ENCODE data around the gene NLN.
"Not testable (repeated sequence)": the region's sequence is repeated elsewhere in the genome, so short reads cannot be mapped to it uniquely, and the experiment has no call there.

Gene NLN

GRCh38 chr5:65749221-65749844 lies 27.3 kb downstream of the NLN start:
- Mint-ChIP-seq H3K9me3 (peaks cover 4% of the 10 kb centered on the region), H3K27me3 (no peaks in the 10 kb centered on the region), H3K36me3 (ENCODE audit: low read depth) (no peaks in the 10 kb centered on the region), H3K4me1 (no peaks in the 10 kb centered on the region), H3K27ac (no peak overlapping the region), H3K4me3 (no peak overlapping the region)
- DNase-seq: no peak
- no peak for ATAC-seq

GRCh38 chr5:65749956-65750355 lies 28.0 kb downstream of the NLN start:
- ATAC-seq (no peak), DNase-seq (no peak)
- Mint-ChIP-seq H3K27me3 (no peaks in the 10 kb centered on the region), H3K27ac (no peak overlapping the region), H3K9me3 (peaks cover 4% of the 10 kb centered on the region), H3K36me3 (ENCODE audit: low read depth) (no peaks in the 10 kb centered on the region), H3K4me3 (no peak overlapping the region), H3K4me1 (no peaks in the 10 kb centered on the region)

GRCh38 chr5:65750938-65751337 lies 28.9 kb downstream of the NLN start:
- DNase-seq (no peak), ATAC-seq (no peak)
- no peaks in the 10 kb centered on the region for H3K4me1 Mint-ChIP-seq
- H3K4me3 Mint-ChIP-seq: no peak overlapping the region
- no peaks in the 10 kb centered on the region for H3K36me3 Mint-ChIP-seq (ENCODE audit: low read depth)
- H3K27me3 Mint-ChIP-seq: no peaks in the 10 kb centered on the region
- H3K27ac Mint-ChIP-seq: no peak overlapping the region
- peaks cover 4% of the 10 kb centered on the region for H3K9me3 Mint-ChIP-seq

GRCh38 chr5:65753189-65753588 lies 31.2 kb downstream of the NLN start:
- ATAC-seq: no peak
- no peak for DNase-seq
- Mint-ChIP-seq H3K36me3 (ENCODE audit: low read depth) (no peaks in the 10 kb centered on the region), H3K4me3 (no peak overlapping the region), H3K9me3 (peaks cover 1% of the 10 kb centered on the region), H3K27ac (no peak overlapping the region), H3K4me1 (no peaks in the 10 kb centered on the region), H3K27me3 (no peaks in the 10 kb centered on the region)

- DNase-seq: no peak
- Mint-ChIP-seq H3K9me3 (no peaks in the 10 kb centered on the region), H3K4me3 (no peak overlapping the region), H3K27me3 (no peaks in the 10 kb centered on the region), H3K4me1 (peaks cover 3% of the 10 kb centered on the region), H3K27ac (no peak overlapping the region), H3K36me3 (ENCODE audit: low read depth) (peaks cover 10% of the 10 kb centered on the region)
- ATAC-seq: no peak
These were observed 36.6 kb downstream of the NLN start for GRCh38 chr5:65758546-65759144.

GRCh38 chr5:65760504-65761275 lies 38.7 kb downstream of the NLN start:
- ATAC-seq (no peak), DNase-seq (peak; percentile 14)
- H3K27me3 Mint-ChIP-seq: no peaks in the 10 kb centered on the region
- peak overlapping the region; percentile 17 for H3K27ac Mint-ChIP-seq
- H3K4me3 Mint-ChIP-seq: no peak overlapping the region
- peaks cover 3% of the 10 kb centered on the region for H3K4me1 Mint-ChIP-seq
- peaks cover 13% of the 10 kb centered on the region for H3K36me3 Mint-ChIP-seq (ENCODE audit: low read depth)
- no peaks in the 10 kb centered on the region for H3K9me3 Mint-ChIP-seq

- H3K4me1 Mint-ChIP-seq: peaks cover 10% of the 10 kb centered on the region
- peaks cover 26% of the 10 kb centered on the region for H3K36me3 Mint-ChIP-seq (ENCODE audit: low read depth)
- H3K4me3 Mint-ChIP-seq: no peak overlapping the region
- no peak for ATAC-seq
- no peak for DNase-seq
- H3K9me3 Mint-ChIP-seq: peaks cover 9% of the 10 kb centered on the region
- no peaks in the 10 kb centered on the region for H3K27me3 Mint-ChIP-seq
- no peak overlapping the region for H3K27ac Mint-ChIP-seq
These were observed 40.2 kb downstream of the NLN start for GRCh38 chr5:65762234-65762633.

- H3K36me3 Mint-ChIP-seq (ENCODE audit: low read depth): peaks cover 34% of the 10 kb centered on the region
- H3K9me3 Mint-ChIP-seq: peaks cover 9% of the 10 kb centered on the region
- ATAC-seq (no peak), DNase-seq (no peak)
- no peak overlapping the region for H3K4me3 Mint-ChIP-seq
- no peaks in the 10 kb centered on the region for H3K27me3 Mint-ChIP-seq
- H3K27ac Mint-ChIP-seq: no peak overlapping the region
- peaks cover 14% of the 10 kb centered on the region for H3K4me1 Mint-ChIP-seq
These were observed 43.6 kb downstream of the NLN start for GRCh38 chr5:65765582-65765981.

GRCh38 chr5:65766175-65766574 lies 44.2 kb downstream of the NLN start:
- H3K36me3 Mint-ChIP-seq (ENCODE audit: low read depth): peaks cover 34% of the 10 kb centered on the region
- H3K4me1 Mint-ChIP-seq: peaks cover 12% of the 10 kb centered on the region
- no peak for DNase-seq
- H3K4me3 Mint-ChIP-seq: no peak overlapping the region
- H3K27me3 Mint-ChIP-seq: no peaks in the 10 kb centered on the region
- peaks cover 9% of the 10 kb centered on the region for H3K9me3 Mint-ChIP-seq
- no peak overlapping the region for H3K27ac Mint-ChIP-seq
- peak; percentile 70 for ATAC-seq

GRCh38 chr5:65766781-65767180 lies 44.8 kb downstream of the NLN start:
- H3K4me3 Mint-ChIP-seq: no peak overlapping the region
- H3K27me3 Mint-ChIP-seq: no peaks in the 10 kb centered on the region
- H3K27ac Mint-ChIP-seq: no peak overlapping the region
- ATAC-seq (no peak), DNase-seq (no peak)
- peaks cover 9% of the 10 kb centered on the region for H3K9me3 Mint-ChIP-seq
- H3K36me3 Mint-ChIP-seq (ENCODE audit: low read depth): peaks cover 34% of the 10 kb centered on the region
- peaks cover 12% of the 10 kb centered on the region for H3K4me1 Mint-ChIP-seq

- DNase-seq (no peak), ATAC-seq (no peak)
- H3K4me1 Mint-ChIP-seq: peaks cover 12% of the 10 kb centered on the region
- no peaks in the 10 kb centered on the region for H3K27me3 Mint-ChIP-seq
- no peak overlapping the region for H3K27ac Mint-ChIP-seq
- peaks cover 9% of the 10 kb centered on the region for H3K9me3 Mint-ChIP-seq
- peaks cover 34% of the 10 kb centered on the region for H3K36me3 Mint-ChIP-seq (ENCODE audit: low read depth)
- no peak overlapping the region for H3K4me3 Mint-ChIP-seq
These were observed 45.6 kb downstream of the NLN start for GRCh38 chr5:65767565-65767964.

GRCh38 chr5:65768723-65769346 lies 46.8 kb downstream of the NLN start:
- Mint-ChIP-seq H3K27ac (no peak overlapping the region), H3K27me3 (no peaks in the 10 kb centered on the region), H3K4me3 (no peak overlapping the region), H3K9me3 (peaks cover 9% of the 10 kb centered on the region), H3K36me3 (ENCODE audit: low read depth) (peaks cover 25% of the 10 kb centered on the region), H3K4me1 (peaks cover 12% of the 10 kb centered on the region)
- DNase-seq: no peak
- ATAC-seq: no peak

GRCh38 chr5:65769539-65769938 lies 47.5 kb downstream of the NLN start:
- H3K27me3 Mint-ChIP-seq: no peaks in the 10 kb centered on the region
- ATAC-seq (peak; percentile 55), DNase-seq (no peak)
- peaks cover 9% of the 10 kb centered on the region for H3K9me3 Mint-ChIP-seq
- no peak overlapping the region for H3K27ac Mint-ChIP-seq
- H3K36me3 Mint-ChIP-seq (ENCODE audit: low read depth): peaks cover 23% of the 10 kb centered on the region
- H3K4me1 Mint-ChIP-seq: peaks cover 19% of the 10 kb centered on the region
- H3K4me3 Mint-ChIP-seq: no peak overlapping the region

GRCh38 chr5:65771266-65771665 lies 49.3 kb downstream of the NLN start:
- H3K27ac Mint-ChIP-seq: no peak overlapping the region
- H3K4me3 Mint-ChIP-seq: no peak overlapping the region
- H3K36me3 Mint-ChIP-seq (ENCODE audit: low read depth): peaks cover 18% of the 10 kb centered on the region
- ATAC-seq (no peak), DNase-seq (no peak)
- peaks cover 5% of the 10 kb centered on the region for H3K9me3 Mint-ChIP-seq
- no peaks in the 10 kb centered on the region for H3K27me3 Mint-ChIP-seq
- H3K4me1 Mint-ChIP-seq: peaks cover 21% of the 10 kb centered on the region

GRCh38 chr5:65772963-65773362 lies 51.0 kb downstream of the NLN start:
- not testable (repeated sequence) for H3K4me3 Mint-ChIP-seq; H3K36me3 Mint-ChIP-seq (ENCODE audit: low read depth); DNase-seq; H3K27ac Mint-ChIP-seq; ATAC-seq; H3K27me3 Mint-ChIP-seq; H3K9me3 Mint-ChIP-seq
- peaks cover 25% of the 10 kb centered on the region for H3K4me1 Mint-ChIP-seq

Data from activated naive CD8-positive, alpha-beta T cell treated with anti-CD3 and anti-CD28 coated beads, Interleukin-2, amount 50 U/mL, for 24 hours (primary cell).